Hepatocyte (in vitro differentiated cells): Measurements from ENCODE around the gene LNX2. TPM values are rescaled to one million over a fixed set of nuclear protein-coding genes. Genes with fewer than 3 reads are reported as not detected.
A peak's percentile ranks its signal among the peaks of the same experiment; 100 is the strongest.

ENCODE experiments used
- DNase-seq: peaks from one replicate; pipeline ENCODE4 v3.0.0-alpha.2; 2016; ENCODE audit warnings: low spot score
- H2AFZ ChIP-seq: fragments of 200-600 bp; sonication (generic); 2 replicates; pipeline ENCODE4 v1.6.0; 2016; ENCODE audit warnings: antibody characterized with exemption, mild to moderate bottlenecking
- H3K27ac ChIP-seq: fragments of 200-600 bp; sonication (generic); 2 replicates; pipeline ENCODE4 v1.5.1; 2016; ENCODE audit warnings: mild to moderate bottlenecking
- H3K27me3 ChIP-seq: fragments of 200-600 bp; sonication (generic); 2 replicates; pipeline ENCODE4 v1.6.1; 2016
- H3K36me3 ChIP-seq: fragments of 200-600 bp; sonication (generic); replicated peaks from 2 replicates; pipeline ENCODE4 v1.5.1; 2016; ENCODE audit warnings: low read depth; ENCODE audit not compliant: insufficient read depth
- H3K4me1 ChIP-seq: fragments of 200-600 bp; sonication (generic); 2 replicates; pipeline ENCODE4 v1.5.1; 2016; ENCODE audit warnings: mild to moderate bottlenecking, moderate library complexity; ENCODE audit not compliant: insufficient read depth
- H3K4me2 ChIP-seq: fragments of 200-600 bp; sonication (generic); 2 replicates; pipeline ENCODE4 v1.6.0; 2016
- H3K4me3 ChIP-seq: fragments of 200-600 bp; sonication (generic); 2 replicates; pipeline ENCODE4 v1.5.1; 2016; ENCODE audit warnings: mild to moderate bottlenecking
- H3K79me2 ChIP-seq: fragments of 200-600 bp; sonication (generic); 2 replicates; pipeline ENCODE4 v1.6.0; 2017; ENCODE audit warnings: mild to moderate bottlenecking
- H3K9me2 ChIP-seq: fragments of 200-600 bp; sonication (generic); replicated peaks from 2 replicates; pipeline ENCODE4 v1.6.0; 2017; ENCODE audit warnings: mild to moderate bottlenecking; ENCODE audit not compliant: insufficient read depth
- H3K9me3 ChIP-seq: fragments of 200-600 bp; sonication (generic); 2 replicates; pipeline ENCODE4 v1.5.1; 2016; ENCODE audit warnings: low read depth, mild to moderate bottlenecking
- H4K20me1 ChIP-seq: fragments of 200-600 bp; sonication (generic); 2 replicates; pipeline ENCODE4 v1.6.0; 2016; ENCODE audit warnings: mild to moderate bottlenecking; ENCODE audit not compliant: insufficient read depth, poor library complexity, severe bottlenecking
- CTCF ChIP-seq: fragments of 200-600 bp; sonication (generic); IDR thresholded peaks from 2 replicates; pipeline ENCODE4 v1.5.1; 2016; ENCODE audit warnings: antibody characterized with exemption, mild to moderate bottlenecking; ENCODE audit not compliant: poor library complexity
- EZH2 ChIP-seq: fragments of 200-600 bp; sonication (generic); IDR thresholded peaks from 2 replicates; pipeline ENCODE4 v1.6.1; 2016; ENCODE audit warnings: antibody characterized with exemption, mild to moderate bottlenecking, borderline replicate concordance
- EZH2phosphoT487 ChIP-seq: fragments of 200-600 bp; sonication (generic); IDR thresholded peaks from one replicate; pipeline ENCODE4 v1.6.1; 2018; ENCODE audit warnings: antibody characterized with exemption, mild to moderate bottlenecking, low read depth, moderate library complexity; ENCODE audit not compliant: unreplicated experiment, severe bottlenecking
- WGBS: methylation state at CpG from one replicate; pipeline ENCODE4 v1.1.6; 2016; ENCODE audit warnings: low lambda C conversion rate; ENCODE audit errors: missing lambda C conversion rate; 5-methylcytosine and 5-hydroxymethylcytosine counted together
- polyA plus RNA-seq: library from polyadenylated mRNA; unstranded; fragments of >200 nt; fragmentation: Nextera tagmentation; extraction: Ambion mirVana; gene quantifications from 2 replicates; pipeline ENCODE4 v1.2.1, GENCODE V29; 2016
- total RNA-seq: library from RNA; depleted of rRNA; stranded (reverse); fragments of >200 nt; gene quantifications from 2 replicates; pipeline ENCODE4 v1.2.3, GENCODE V29; 2014

The LNX2 gene
- total and polyA plus RNA-seq, 2 experiments from 2014 or later: 8.8 to 28.8 TPM

GRCh38 chr13:27605099-27605498, 15.2 kb downstream of the LNX2 start:
- Histone ChIP-seq H3K4me3 (no peak overlapping the region), H3K9me3 (no peaks in the 10 kb centered on the region), H3K27ac (peak overlapping the region; percentile 52), H3K79me2 (peaks cover 98% of the 10 kb centered on the region), H3K27me3 (no peaks in the 10 kb centered on the region), H3K4me1 (peaks cover 12% of the 10 kb centered on the region), H4K20me1 (peaks cover 10% of the 10 kb centered on the region), H2AFZ (no peak overlapping the region), H3K36me3 (no peaks in the 10 kb centered on the region), H3K9me2 (no peaks in the 10 kb centered on the region), H3K4me2 (peak overlapping the region; percentile 2)
- no peak for DNase-seq
- TF ChIP-seq EZH2: no peak
- no peak for TF ChIP-seq EZH2phosphoT487
- TF ChIP-seq CTCF: no peak
- WGBS: 84% methylated on average over 3 of the region's 3 CpGs

GRCh38 chr13:27601803-27602202, 18.5 kb downstream of the LNX2 start:
- peaks cover 100% of the 10 kb centered on the region for H3K79me2 ChIP-seq
- peaks cover 18% of the 10 kb centered on the region for H4K20me1 ChIP-seq
- peaks cover 10% of the 10 kb centered on the region for H3K4me1 ChIP-seq

GRCh38 chr13:27601208-27601607, 19.1 kb downstream of the LNX2 start:
- no peak overlapping the region for H3K4me2 ChIP-seq
- 90% methylated on average over 2 of the region's 2 CpGs for WGBS
- no peak overlapping the region for H3K4me3 ChIP-seq
- peaks cover 100% of the 10 kb centered on the region for H3K79me2 ChIP-seq
- H3K9me3 ChIP-seq: no peaks in the 10 kb centered on the region
- H3K27me3 ChIP-seq: no peaks in the 10 kb centered on the region
- H3K36me3 ChIP-seq: no peaks in the 10 kb centered on the region
- peaks cover 23% of the 10 kb centered on the region for H4K20me1 ChIP-seq
- no peak overlapping the region for H3K27ac ChIP-seq
- TF ChIP-seq EZH2phosphoT487 (no peak), EZH2 (no peak), CTCF (no peak)
- no peak overlapping the region for H2AFZ ChIP-seq
- no peaks in the 10 kb centered on the region for H3K9me2 ChIP-seq
- H3K4me1 ChIP-seq: peaks cover 5% of the 10 kb centered on the region
- no peak for DNase-seq

More at GRCh38 chr13:27601803-27602202, 18.5 kb downstream of the LNX2 start:
- Histone ChIP-seq H3K9me2 (no peaks in the 10 kb centered on the region), H3K9me3 (no peaks in the 10 kb centered on the region), H2AFZ (no peak overlapping the region), H3K4me2 (no peak overlapping the region), H3K27ac (no peak overlapping the region), H3K4me3 (no peak overlapping the region), H3K27me3 (no peaks in the 10 kb centered on the region), H3K36me3 (no peaks in the 10 kb centered on the region)
- WGBS: 90% methylated on average over 2 of the region's 2 CpGs
- no peak for DNase-seq
- TF ChIP-seq EZH2: no peak
- TF ChIP-seq CTCF: no peak
- TF ChIP-seq EZH2phosphoT487: no peak

- Histone ChIP-seq H3K9me3 (no peaks in the 10 kb centered on the region), H3K4me1 (peaks cover under 1% of the 10 kb centered on the region), H2AFZ (no peak overlapping the region), H3K4me2 (no peak overlapping the region), H3K9me2 (no peaks in the 10 kb centered on the region), H4K20me1 (peaks cover 23% of the 10 kb centered on the region), H3K79me2 (peaks cover 100% of the 10 kb centered on the region), H3K27me3 (no peaks in the 10 kb centered on the region), H3K36me3 (no peaks in the 10 kb centered on the region), H3K27ac (no peak overlapping the region), H3K4me3 (no peak overlapping the region)
- DNase-seq: no peak
- TF ChIP-seq EZH2phosphoT487 (no peak), CTCF (no peak)
- 61% methylated on average over 1 of the region's 1 CpG for WGBS
These were observed 19.6 kb downstream of the LNX2 start for GRCh38 chr13:27600711-27601110.
